PC-9 (cell line): ENCODE measurements around the gene TCHHL1. TPM values are rescaled to one million over a fixed set of nuclear protein-coding genes. Genes with fewer than 3 reads are reported as not detected.

Experiments used
- BruUV-seq: library from RNA; stranded (reverse); fragments of 400-500 nt; replicated peaks from 2 replicates; lab custom pipeline; 2021; lab: Mats Ljungman, UMichigan
- CTCF ChIA-PET: fragments of 300-600 bp; sonication (Branson Sonifier 250); formaldehyde crosslinking; loops from one replicate; lab custom pipeline; 2022; ENCODE audit warnings: antibody characterized with exemption; lab: Charles Lee
- POLR2A ChIA-PET: fragments of 300-600 bp; sonication (Branson Sonifier 250); formaldehyde crosslinking; loops from one replicate; lab custom pipeline; 2022; ENCODE audit warnings: antibody characterized with exemption; ENCODE audit not compliant: unreplicated experiment; lab: Charles Lee
- DNase-seq, 2 experiments: peaks; one replicate each; pipeline versions ENCODE4 v3.0.0 to v3.0.0-alpha.2; 2015 to 2022; ENCODE audit warnings: mixed read lengths in 1 of 2
- H2AFZ ChIP-seq: fragments of 200-600 bp; sonication (generic); 2 replicates; pipeline ENCODE4 v1.8.1; 2017; ENCODE audit warnings: antibody characterized with exemption
- H3F3A ChIP-seq: fragments of 200-600 bp; sonication (generic); 2 replicates; pipeline ENCODE4 v1.8.1; 2017; ENCODE audit warnings: antibody characterized with exemption, mild to moderate bottlenecking, low read depth; ENCODE audit not compliant: insufficient read depth
- H3K27ac ChIP-seq: fragments of 200-600 bp; sonication (generic); 2 replicates; pipeline ENCODE4 v1.6.1; 2016; ENCODE audit warnings: mixed run types
- H3K27me3 ChIP-seq: fragments of 200-600 bp; sonication (generic); 2 replicates; pipeline ENCODE4 v1.6.1; 2016; ENCODE audit warnings: low read depth, mixed run types; ENCODE audit not compliant: insufficient read depth
- H3K36me3 ChIP-seq: fragments of 200-600 bp; sonication (generic); 2 replicates; pipeline ENCODE4 v1.6.1; 2016; ENCODE audit warnings: low read depth, mixed run types
- H3K4me1 ChIP-seq: fragments of 200-600 bp; sonication (generic); replicated peaks from 2 replicates; pipeline ENCODE4 v1.6.1; 2016; ENCODE audit warnings: mixed run types; ENCODE audit not compliant: insufficient read depth
- H3K4me2 ChIP-seq: fragments of 200-600 bp; sonication (generic); 2 replicates; pipeline ENCODE4 v1.6.1; 2017; ENCODE audit warnings: mixed run types
- H3K4me3 ChIP-seq: fragments of 200-600 bp; sonication (generic); 2 replicates; pipeline ENCODE4 v1.6.1; 2016; ENCODE audit warnings: mixed run types
- H3K79me2 ChIP-seq: fragments of 200-600 bp; sonication (generic); 2 replicates; pipeline ENCODE4 v1.6.1; 2017; ENCODE audit warnings: low read depth, mixed run types
- H3K9me2 ChIP-seq: fragments of 200-600 bp; sonication (generic); 2 replicates; pipeline ENCODE4 v1.8.1; 2017; ENCODE audit warnings: mild to moderate bottlenecking; ENCODE audit not compliant: insufficient read depth
- H3K9me3 ChIP-seq: fragments of 200-600 bp; sonication (generic); 2 replicates; pipeline ENCODE4 v1.8.1; 2016; ENCODE audit warnings: low read depth; ENCODE audit not compliant: insufficient read depth
- H4K20me1 ChIP-seq: fragments of 200-600 bp; sonication (generic); 2 replicates; pipeline ENCODE4 v1.8.1; 2017; ENCODE audit not compliant: insufficient read depth
- CTCF ChIP-seq: fragments of 200-600 bp; sonication (generic); conservative IDR thresholded peaks from 2 replicates; pipeline ENCODE4 v1.6.1; 2017; ENCODE audit warnings: mixed run types, antibody characterized with exemption, mild to moderate bottlenecking, moderate library complexity
- EZH2 ChIP-seq: fragments of 200-600 bp; sonication (generic); IDR thresholded peaks from 2 replicates; pipeline ENCODE4 v1.8.0; 2017; ENCODE audit warnings: antibody characterized with exemption, low read depth
- intact Hi-C: fragments of 100-400 bp; cut with micrococcal nuclease; formaldehyde crosslinking; loops from one replicate; pipeline ENCODE4 v1.10.0; 2022; ENCODE audit not compliant: unreplicated experiment
- total RNA-seq: library from RNA; stranded (reverse); gene quantifications from 2 replicates; pipeline ENCODE4 v1.2.3, GENCODE V29; 2021

Gene TCHHL1
- total RNA-seq, 1 experiment from 2014 or later = not detected

- H3K4me1 ChIP-seq = peaks cover 72% of the 10 kb centered on the region
- intact Hi-C loops = loop anchor here (1.0 to 5.0 kb wide), 8 partner anchors 13 to 211 kb away; partner anchors contain the start of genes C2CD4D and THEM4
- CTCF ChIA-PET = interaction anchor here (2.1 kb wide), 1 partner anchor 11 kb away, joined by 10 read pairs; no protein-coding TSS in a partner anchor
- peak; percentile 94 to 96 for DNase-seq
- H4K20me1 ChIP-seq = no peaks in the 10 kb centered on the region
- no peaks in the 10 kb centered on the region for H3K9me2 ChIP-seq
- no peaks in the 10 kb centered on the region for H3K36me3 ChIP-seq
- peaks cover 16% of the 10 kb centered on the region; the same call in 1 of the 2 replicates for H3K79me2 ChIP-seq
- peak overlapping the region; percentile 99 for H3K27ac ChIP-seq
- H3K4me2 ChIP-seq = peak overlapping the region; percentile 92
- POLR2A ChIA-PET = interaction anchor here (0.6 to 2.8 kb wide), 5 partner anchors 12 to 120 kb away, joined by 3 to 63 read pairs (median 8); partner anchors contain the start of gene S100A11
- peak overlapping the region; percentile 52; the same call in 1 of the 2 replicates for H3K4me3 ChIP-seq
- TF ChIP-seq EZH2 (no peak), CTCF (peak; percentile 51; the same call in 1 of the 2 replicates)
- no peaks in the 10 kb centered on the region for H3K27me3 ChIP-seq
- H3F3A ChIP-seq = peaks cover 53% of the 10 kb centered on the region
- no peak overlapping the region for H2AFZ ChIP-seq
- no TSS peak for BruUV-seq
- no peaks in the 10 kb centered on the region; the same call in 1 of the 2 replicates for H3K9me3 ChIP-seq
Observed at GRCh38 chr1:152047730-152048415, 41.0 kb downstream of the TCHHL1 start.

GRCh38 chr1:152047413-152047729, 41.5 kb downstream of the TCHHL1 start:
- no peaks in the 10 kb centered on the region for H3K36me3 ChIP-seq
- no peaks in the 10 kb centered on the region; the same call in 1 of the 2 replicates for H3K9me3 ChIP-seq
- TF ChIP-seq CTCF (no peak), EZH2 (no peak)
- ChIA-PET POLR2A (interaction anchor here (1.4 to 2.8 kb wide), 2 partner anchors 12 to 49 kb away, joined by 15 to 63 read pairs; partner anchors contain the start of gene S100A11), CTCF (interaction anchor here (0.7 to 2.1 kb wide), 3 partner anchors 10 to 134 kb away, joined by 4 to 10 read pairs (median 5); no protein-coding TSS in a partner anchor)
- peaks cover 72% of the 10 kb centered on the region for H3K4me1 ChIP-seq
- peak overlapping the region; percentile 92 for H3K4me2 ChIP-seq
- no peaks in the 10 kb centered on the region for H3K27me3 ChIP-seq
- H2AFZ ChIP-seq = 0 out of 2 replicates have a peak overlapping the region, but pooled peaks have one; percentile 52
- no peaks in the 10 kb centered on the region for H4K20me1 ChIP-seq
- TSS peak; percentile 90 for BruUV-seq
- peak overlapping the region; percentile 52 for H3K4me3 ChIP-seq
- H3F3A ChIP-seq = peaks cover 53% of the 10 kb centered on the region
- H3K9me2 ChIP-seq = no peaks in the 10 kb centered on the region
- H3K27ac ChIP-seq = peak overlapping the region; percentile 99
- H3K79me2 ChIP-seq = peaks cover 16% of the 10 kb centered on the region; the same call in 1 of the 2 replicates
- no peak for DNase-seq
- intact Hi-C loops = loop anchor here (5.0 kb wide), 2 partner anchors 140 to 210 kb away; partner anchors contain the start of genes C2CD4D and THEM4

GRCh38 chr1:152044386-152044785, 44.5 kb downstream of the TCHHL1 start:
- Histone ChIP-seq H3K9me2 (no peaks in the 10 kb centered on the region), H3K4me1 (peaks cover 62% of the 10 kb centered on the region), H3K9me3 (no peaks in the 10 kb centered on the region; the same call in 1 of the 2 replicates), H3K27ac (no peak overlapping the region), H3K27me3 (no peaks in the 10 kb centered on the region), H3K4me3 (no peak overlapping the region), H4K20me1 (no peaks in the 10 kb centered on the region), H2AFZ (no peak overlapping the region), H3F3A (peaks cover 45% of the 10 kb centered on the region), H3K36me3 (no peaks in the 10 kb centered on the region), H3K4me2 (no peak overlapping the region), H3K79me2 (peaks cover 16% of the 10 kb centered on the region; the same call in 1 of the 2 replicates)
- POLR2A ChIA-PET = no interaction called here
- DNase-seq = no peak
- CTCF ChIA-PET = no interaction called here
- no peak for TF ChIP-seq CTCF
- TF ChIP-seq EZH2 = no peak
- no TSS peak for BruUV-seq
- intact Hi-C loops = no loop called here
